DND-41 (cell line): Measurements from ENCODE around the gene NSUN2.

ENCODE experiments used
- CTCF ChIP-seq: IDR thresholded peaks from 2 replicates; pipeline ENCODE4 v1.5.1; 2012; ENCODE audit warnings: borderline replicate concordance, low read length, moderate library complexity, mild to moderate bottlenecking; ENCODE audit not compliant: poor library complexity, severe bottlenecking; ENCODE audit errors: extremely low read depth
- EZH2 ChIP-seq: IDR thresholded peaks from 3 replicates; pipeline ENCODE4 v1.6.1; 2012; ENCODE audit warnings: borderline replicate concordance, low read depth, mild to moderate bottlenecking, moderate library complexity, low read length, inconsistent platforms; ENCODE audit not compliant: severe bottlenecking

GRCh38 chr5:6553972-6554371 lies 78.9 kb downstream of the NSUN2 start:
- TF ChIP-seq CTCF, result no peak
- no peak for TF ChIP-seq EZH2
